KMS-11 (cell line): ENCODE data around the gene ITGB5.

Source experiments
- H2AFZ ChIP-seq: fragments of 200-600 bp; sonication (generic); 2 replicates; pipeline ENCODE4 v1.6.1; 2016; ENCODE audit warnings: antibody characterized with exemption, mixed run types, low read depth
- H3K27ac ChIP-seq: fragments of 200-600 bp; sonication (generic); 2 replicates; pipeline ENCODE4 v1.6.1; 2016; ENCODE audit warnings: mild to moderate bottlenecking, mixed run types
- H3K27me3 ChIP-seq: fragments of 200-600 bp; sonication (generic); 2 replicates; pipeline ENCODE4 v1.6.1; 2017; ENCODE audit warnings: mild to moderate bottlenecking, low read depth, mixed run types, moderate library complexity; ENCODE audit not compliant: insufficient read depth
- H3K36me3 ChIP-seq: fragments of 200-600 bp; sonication (generic); 2 replicates; pipeline ENCODE4 v1.6.1; 2017; ENCODE audit warnings: mild to moderate bottlenecking, mixed run types; ENCODE audit not compliant: insufficient read depth
- H3K4me1 ChIP-seq: fragments of 200-600 bp; sonication (generic); 2 replicates; pipeline ENCODE4 v1.6.1; 2016; ENCODE audit warnings: mild to moderate bottlenecking, low read depth, mixed run types; ENCODE audit not compliant: poor library complexity, severe bottlenecking
- H3K4me2 ChIP-seq: fragments of 200-600 bp; sonication (generic); 2 replicates; pipeline ENCODE4 v1.7.0; 2016; ENCODE audit warnings: mild to moderate bottlenecking, mixed run types
- H3K4me3 ChIP-seq: fragments of 200-600 bp; sonication (generic); IDR thresholded peaks from 2 replicates; pipeline ENCODE4 v1.6.1; 2017; ENCODE audit warnings: low read depth, low read length, mixed read lengths; ENCODE audit not compliant: insufficient read depth
- H3K79me2 ChIP-seq: fragments of 200-600 bp; sonication (generic); 2 replicates; pipeline ENCODE4 v1.6.1; 2016; ENCODE audit warnings: low read depth, mixed run types; ENCODE audit not compliant: insufficient read depth
- H3K9ac ChIP-seq: fragments of 200-600 bp; sonication (generic); 2 replicates; pipeline ENCODE4 v1.6.1; 2016; ENCODE audit warnings: mild to moderate bottlenecking, mixed run types
- H4K20me1 ChIP-seq: fragments of 200-600 bp; sonication (generic); 2 replicates; pipeline ENCODE4 v1.6.1; 2016; ENCODE audit warnings: mild to moderate bottlenecking, mixed run types; ENCODE audit not compliant: insufficient read depth
- CTCF ChIP-seq: fragments of 200-600 bp; sonication (generic); conservative IDR thresholded peaks from 2 replicates; pipeline ENCODE4 v1.6.1; 2017; ENCODE audit warnings: low read depth, mild to moderate bottlenecking, antibody characterized with exemption, low read length, moderate library complexity, mixed read lengths

Gene ITGB5

GRCh38 chr3:124923833-124924232 lies 36.7 kb upstream of the ITGB5 start:
- H3K27me3 ChIP-seq, result peaks cover 50% of the 10 kb centered on the region
- H4K20me1 ChIP-seq, result no peaks in the 10 kb centered on the region
- no peak overlapping the region for H2AFZ ChIP-seq
- no peaks in the 10 kb centered on the region for H3K79me2 ChIP-seq
- no peak overlapping the region for H3K27ac ChIP-seq
- H3K4me3 ChIP-seq, result no peak overlapping the region
- H3K9ac ChIP-seq, result no peak overlapping the region
- H3K4me2 ChIP-seq, result no peak overlapping the region
- no peak for TF ChIP-seq CTCF
- peaks cover 24% of the 10 kb centered on the region for H3K4me1 ChIP-seq
- no peaks in the 10 kb centered on the region for H3K36me3 ChIP-seq

GRCh38 chr3:124920718-124921117 lies 33.6 kb upstream of the ITGB5 start:
- H4K20me1 ChIP-seq, result no peaks in the 10 kb centered on the region
- H3K79me2 ChIP-seq, result no peaks in the 10 kb centered on the region
- H3K9ac ChIP-seq, result no peak overlapping the region
- peaks cover 30% of the 10 kb centered on the region for H3K27me3 ChIP-seq
- TF ChIP-seq CTCF, result no peak
- H3K4me1 ChIP-seq, result no peaks in the 10 kb centered on the region
- H3K4me3 ChIP-seq, result no peak overlapping the region
- H3K27ac ChIP-seq, result no peak overlapping the region
- H3K4me2 ChIP-seq, result no peak overlapping the region
- H3K36me3 ChIP-seq, result no peaks in the 10 kb centered on the region
- H2AFZ ChIP-seq, result no peak overlapping the region

- TF ChIP-seq CTCF, result no peak
- Histone ChIP-seq H3K27me3 (peaks cover 21% of the 10 kb centered on the region), H3K4me3 (no peak overlapping the region), H4K20me1 (no peaks in the 10 kb centered on the region), H3K79me2 (no peaks in the 10 kb centered on the region), H3K36me3 (no peaks in the 10 kb centered on the region), H3K27ac (no peak overlapping the region), H3K9ac (no peak overlapping the region), H3K4me1 (no peaks in the 10 kb centered on the region), H3K4me2 (no peak overlapping the region), H2AFZ (no peak overlapping the region)
Observed at GRCh38 chr3:124919756-124920155, 32.6 kb upstream of the ITGB5 start.

GRCh38 chr3:124918524-124918923 lies 31.4 kb upstream of the ITGB5 start:
- Histone ChIP-seq H2AFZ (no peak overlapping the region), H3K9ac (no peak overlapping the region)
- TF ChIP-seq CTCF, result no peak

More at GRCh38 chr3:124918524-124918923, 31.4 kb upstream of the ITGB5 start:
- no peaks in the 10 kb centered on the region for H3K79me2 ChIP-seq
- no peak overlapping the region for H3K4me2 ChIP-seq
- H3K4me1 ChIP-seq, result no peaks in the 10 kb centered on the region
- H3K4me3 ChIP-seq, result no peak overlapping the region
- H3K27me3 ChIP-seq, result peaks cover 9% of the 10 kb centered on the region; the same call in 1 of the 2 replicates
- H3K27ac ChIP-seq, result no peak overlapping the region
- no peaks in the 10 kb centered on the region for H4K20me1 ChIP-seq
- no peaks in the 10 kb centered on the region for H3K36me3 ChIP-seq
